Activated T-helper 9 cell treated with anti-CD3 and anti-CD28 coated beads, Interleukin-2, amount 50 U/mL, for 16 hours (primary cell): ENCODE results near the gene FRAT2.
A peak's percentile ranks its signal among the peaks of the same experiment; 100 is the strongest.

Source experiments
- DNase-seq: peaks from one replicate; pipeline ENCODE4 v3.0.0-alpha.2; 2020; ENCODE audit warnings: low read depth

The FRAT2 gene

DNA sequence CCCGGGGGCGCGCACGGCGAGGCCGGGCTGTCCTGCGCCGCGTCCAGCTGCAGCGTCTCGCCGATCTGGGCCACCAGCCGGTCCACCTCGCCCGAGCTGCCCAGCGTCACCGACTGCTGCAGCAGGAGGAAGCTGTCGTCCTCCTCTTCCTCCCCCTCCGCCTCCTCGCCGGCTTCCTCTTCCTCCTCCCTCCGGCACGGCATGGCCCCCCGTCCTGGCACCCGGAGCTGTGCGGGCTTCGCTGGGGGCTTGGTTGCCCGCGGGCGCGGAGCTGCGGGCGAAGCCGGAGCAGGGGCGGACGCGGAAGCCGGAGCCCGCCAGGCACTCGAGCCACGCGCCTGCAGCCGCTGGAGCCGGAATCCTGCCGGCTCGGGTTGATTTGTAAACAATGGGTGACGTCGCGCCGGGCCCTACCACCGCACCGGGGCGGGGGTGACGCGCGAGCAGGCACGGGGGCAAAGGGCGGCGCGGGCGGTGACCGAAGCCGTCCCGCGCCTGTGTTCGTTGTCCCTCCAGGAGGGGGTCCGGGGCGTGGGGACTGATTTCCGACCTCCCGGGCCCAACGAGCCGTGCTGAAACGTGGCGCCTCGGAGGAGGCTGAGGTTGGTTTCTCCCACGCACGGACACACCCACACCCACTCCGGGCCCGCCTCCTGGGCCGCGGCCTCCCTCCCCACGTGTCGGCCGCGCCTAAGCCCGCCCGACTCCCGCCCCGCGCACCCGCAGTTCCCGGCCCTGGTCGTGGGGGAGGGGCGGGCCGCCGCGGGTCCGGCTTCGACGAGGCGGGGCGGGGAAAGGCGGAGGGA lies at the start of gene FRAT2:
FRAT2 (minus strand) TSS at position 360 of the 806 bp plus-strand sequence; CDS start at position 203, 157 bp downstream.
- peak; percentile 79 for DNase-seq

GRCh38 chr10:97384156-97384555 lies 49.6 kb upstream of the FRAT2 start:
- DNase-seq = no peak

DNA sequence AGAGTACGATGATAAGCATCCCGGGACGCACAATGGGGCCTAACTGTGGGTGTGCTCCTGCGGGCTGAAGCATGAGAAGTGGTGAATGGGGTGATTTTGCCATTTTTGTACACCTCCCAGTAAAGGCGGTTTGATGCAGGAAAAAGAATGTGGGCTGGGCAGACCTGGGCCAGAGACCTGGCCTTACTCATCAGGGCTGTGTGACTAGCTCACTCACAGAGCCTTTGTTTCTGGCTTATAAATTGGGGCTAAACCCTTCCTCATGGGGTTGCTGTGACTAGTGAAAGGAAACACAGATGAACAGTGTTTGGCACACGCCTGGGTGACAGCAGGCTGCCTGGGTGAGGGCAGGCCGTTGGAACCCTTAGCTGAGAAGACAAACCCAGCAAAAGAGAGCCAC lies 48.6 kb upstream of the FRAT2 start:
- DNase-seq = no peak

GRCh38 chr10:97381626-97382025 lies 47.1 kb upstream of the FRAT2 start:
- DNase-seq = no peak

DNA sequence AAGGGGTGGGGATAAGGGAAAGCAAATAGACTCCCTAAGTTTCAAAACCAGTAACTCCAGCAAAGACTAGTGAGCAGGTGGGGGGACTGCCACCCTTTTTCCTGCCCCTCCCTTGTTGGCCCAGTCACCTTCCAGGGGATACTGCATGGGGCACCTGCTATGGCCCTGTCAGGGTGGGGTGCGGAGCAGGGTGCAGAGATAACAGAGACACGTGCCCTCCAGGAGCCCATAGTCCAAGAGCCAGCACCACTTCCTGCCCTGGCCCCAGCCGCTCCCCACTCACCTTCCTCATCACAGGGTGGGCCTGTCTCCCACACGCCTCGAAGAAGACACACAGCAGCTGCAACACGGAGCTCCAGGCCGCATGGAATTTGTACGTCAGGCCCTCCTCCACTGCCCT lies 46.0 kb upstream of the FRAT2 start:
- no peak for DNase-seq

GRCh38 chr10:97378933-97379921 lies 44.7 kb upstream of the FRAT2 start:
- DNase-seq = no peak

GRCh38 chr10:97376413-97376812 lies 41.9 kb upstream of the FRAT2 start:
- no peak for DNase-seq

DNA sequence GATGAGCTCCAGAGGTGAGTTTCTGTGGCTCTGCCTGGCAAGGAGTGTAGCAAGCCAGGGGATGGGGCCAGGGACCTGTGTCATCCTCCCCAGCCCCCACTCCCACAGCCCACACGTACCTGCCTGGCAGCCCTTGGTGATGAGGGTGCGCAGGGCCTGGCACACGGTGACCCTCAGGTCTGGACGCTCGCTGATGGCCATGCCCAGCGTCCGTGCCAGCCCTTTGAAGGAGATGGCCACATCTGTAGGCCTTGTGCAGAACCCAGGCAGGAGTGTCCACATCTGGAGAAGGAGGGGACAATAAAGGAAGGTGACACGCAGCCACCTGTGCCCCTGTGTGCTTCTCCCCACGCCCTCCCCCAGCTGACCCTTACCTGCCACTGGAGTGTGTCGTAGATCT lies 38.9 kb upstream of the FRAT2 start:
- no peak for DNase-seq

DNA sequence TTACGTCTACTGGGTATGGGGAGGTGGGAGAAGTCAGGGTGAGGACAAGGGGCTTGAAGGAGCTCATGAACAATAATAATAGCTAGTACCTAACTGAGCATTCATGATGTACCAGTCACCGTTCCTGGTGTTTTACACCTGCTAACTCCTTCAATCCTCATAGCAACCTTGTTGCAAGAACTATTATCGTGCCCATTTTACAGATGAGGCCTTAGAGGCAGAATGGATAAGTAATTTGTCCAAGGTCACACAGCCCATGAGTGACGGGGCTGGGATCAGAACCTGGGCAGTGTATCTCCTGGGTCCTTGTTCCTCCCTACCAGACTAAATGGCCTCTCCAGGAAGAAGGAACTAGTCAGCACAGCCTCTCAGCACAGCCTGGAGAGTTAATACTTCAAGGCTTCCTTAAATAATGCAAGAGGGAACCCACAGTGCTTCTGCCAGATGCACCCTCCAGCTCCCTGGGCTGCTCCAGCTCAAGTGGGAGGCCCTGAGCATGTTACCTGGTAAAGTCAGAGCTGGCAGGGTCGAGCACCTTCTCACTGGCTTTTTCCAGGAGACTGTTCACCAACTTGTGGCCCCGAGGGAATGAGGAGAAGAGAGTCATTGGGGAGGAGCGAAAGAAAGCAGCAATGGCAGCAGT lies 37.8 kb upstream of the FRAT2 start:
- no peak for DNase-seq

DNA sequence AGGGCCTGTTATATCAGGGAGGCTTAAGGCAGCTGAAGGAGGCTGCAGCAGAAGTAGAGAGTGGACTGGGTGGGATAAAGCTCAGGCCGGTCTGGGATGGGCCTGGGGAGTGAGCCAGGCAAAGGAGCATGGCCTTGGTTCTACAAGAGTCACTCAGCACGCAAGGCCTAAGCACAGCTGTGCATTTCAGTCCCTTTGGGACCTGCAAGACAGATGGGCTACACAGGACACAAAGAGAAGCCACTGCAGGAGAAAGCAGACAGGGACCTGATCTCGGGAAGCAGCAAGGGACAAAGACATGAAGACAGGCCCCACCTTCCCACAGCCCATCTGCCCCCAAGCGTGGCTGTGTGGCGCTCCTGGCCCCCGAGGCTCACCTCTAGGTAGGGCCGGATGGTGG lies 37.2 kb upstream of the FRAT2 start:
- DNase-seq = no peak

DNA sequence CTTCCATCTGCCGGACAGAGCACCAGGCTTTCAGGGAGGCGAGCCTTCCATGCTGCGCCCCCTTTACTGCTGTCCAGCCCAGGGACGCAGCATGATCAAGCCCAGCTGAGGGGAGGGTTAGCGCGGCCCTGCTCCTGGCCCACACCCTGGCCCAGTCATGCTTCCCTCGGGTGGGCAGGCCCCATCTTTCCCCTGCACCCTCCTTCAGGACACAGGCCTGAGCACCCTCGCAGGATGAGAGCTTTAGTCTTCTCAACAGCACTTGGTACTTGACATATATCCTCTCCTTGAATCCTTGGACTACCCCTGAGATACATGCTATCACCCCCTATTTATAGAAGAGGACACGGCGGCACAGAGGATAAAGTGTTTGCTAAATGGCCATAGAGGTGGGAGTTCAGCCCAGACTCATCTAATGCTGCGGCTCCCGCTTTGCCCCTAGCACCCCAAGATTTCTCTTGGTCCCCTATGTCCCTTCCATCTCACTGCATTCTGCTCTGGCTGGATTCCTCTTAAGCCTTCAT lies 32.7 kb upstream of the FRAT2 start:
- DNase-seq = no peak

DNA sequence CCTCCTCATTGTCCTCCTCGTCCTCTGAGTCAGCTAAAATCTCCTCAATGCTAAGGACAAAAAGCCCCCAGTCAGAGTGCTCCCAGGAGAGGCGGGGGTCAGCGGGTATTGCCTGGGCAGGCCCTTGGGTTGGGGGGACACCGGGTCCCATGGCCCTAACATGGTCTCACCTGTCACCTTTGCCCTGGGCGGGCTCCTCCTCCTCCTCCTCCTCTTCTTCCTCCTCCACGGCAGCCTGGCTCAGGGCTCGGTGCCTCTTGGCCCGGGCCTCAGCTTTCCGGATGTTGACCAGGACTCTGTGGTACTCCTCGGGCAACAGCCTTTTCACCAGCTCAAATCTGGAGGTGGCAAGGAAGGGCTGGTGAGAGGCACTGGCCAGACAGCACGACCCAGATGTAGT lies 32.0 kb upstream of the FRAT2 start:
- no peak for DNase-seq

- no peak for DNase-seq
Measured at GRCh38 chr10:97365761-97366351, 31.3 kb upstream of the FRAT2 start.

GRCh38 chr10:97363071-97363470 lies 28.5 kb upstream of the FRAT2 start:
- no peak for DNase-seq

DNA sequence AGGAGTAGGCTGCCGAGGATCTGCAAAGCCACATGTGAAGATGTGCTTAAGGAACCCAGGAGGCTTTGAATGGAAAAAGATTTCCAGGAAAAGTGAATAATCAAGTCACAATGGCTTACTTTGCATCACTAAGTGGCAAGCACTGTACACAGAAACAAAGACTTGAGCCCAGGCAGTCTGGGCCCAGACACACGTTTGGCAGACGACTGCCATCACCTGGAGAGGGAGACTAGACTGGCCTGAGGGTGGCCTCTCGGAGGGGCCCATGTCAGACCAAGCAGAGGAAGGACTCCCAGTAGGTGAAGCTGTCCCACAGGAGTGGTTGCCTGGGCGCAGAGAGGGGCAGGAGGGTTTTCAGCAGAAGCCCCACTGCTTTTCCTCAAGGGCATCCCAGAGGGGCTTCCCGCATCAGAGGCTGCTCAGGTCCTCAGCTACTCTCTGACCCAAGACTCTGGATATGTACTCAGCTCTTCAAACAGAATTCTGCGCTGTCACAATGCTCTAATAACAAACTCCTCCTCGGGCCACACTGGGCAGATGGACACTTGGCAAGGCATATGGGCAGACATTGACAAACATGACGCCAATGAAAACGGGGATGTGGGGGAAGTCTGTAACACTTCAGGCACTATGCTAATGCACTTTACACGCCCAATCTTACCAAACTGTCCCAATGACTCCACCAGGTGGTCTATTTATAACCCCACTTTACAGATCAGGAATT lies 27.9 kb upstream of the FRAT2 start:
- no peak for DNase-seq

GRCh38 chr10:97361537-97361901 lies 27.0 kb upstream of the FRAT2 start:
- no peak for DNase-seq

DNA sequence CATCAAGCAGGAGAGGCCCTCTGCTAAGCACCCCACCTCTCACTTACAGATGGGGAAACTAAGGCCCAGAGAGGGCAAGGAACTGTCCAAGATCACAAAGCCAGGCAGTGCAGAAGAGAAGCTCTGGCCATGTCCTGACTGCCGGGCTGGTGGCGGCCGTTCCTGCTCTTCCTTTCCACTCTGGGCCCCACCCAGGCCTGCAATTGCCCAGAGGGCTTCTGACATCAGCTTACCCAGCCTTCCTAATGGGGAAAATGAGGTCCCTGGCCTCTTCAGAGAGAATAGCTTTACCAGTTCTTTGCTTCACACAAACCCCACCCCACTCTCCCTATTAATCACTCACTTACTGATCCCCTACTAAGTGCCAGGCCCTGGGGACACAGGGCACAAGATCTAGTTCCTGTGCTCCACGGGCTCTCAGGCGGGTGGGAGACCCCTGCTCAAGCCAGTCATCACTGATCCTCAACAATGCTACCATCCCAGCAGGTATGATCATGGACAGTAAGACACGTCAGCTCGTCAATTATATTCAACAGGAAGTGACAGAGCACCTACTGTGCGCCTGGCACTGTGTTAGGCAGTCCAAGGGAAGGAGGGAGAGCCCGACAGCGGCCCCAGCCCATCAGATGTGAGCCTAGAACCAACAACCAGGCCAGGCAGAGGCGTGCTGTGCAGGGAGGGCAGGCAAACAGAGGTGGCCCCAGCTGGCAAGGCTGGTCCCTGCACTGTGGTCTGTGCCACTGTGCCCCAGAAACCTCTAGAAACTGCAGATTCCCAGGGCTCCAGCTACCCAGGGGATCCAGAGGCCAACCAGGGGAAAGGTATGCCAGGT lies 26.4 kb upstream of the FRAT2 start:
- DNase-seq = no peak

DNA sequence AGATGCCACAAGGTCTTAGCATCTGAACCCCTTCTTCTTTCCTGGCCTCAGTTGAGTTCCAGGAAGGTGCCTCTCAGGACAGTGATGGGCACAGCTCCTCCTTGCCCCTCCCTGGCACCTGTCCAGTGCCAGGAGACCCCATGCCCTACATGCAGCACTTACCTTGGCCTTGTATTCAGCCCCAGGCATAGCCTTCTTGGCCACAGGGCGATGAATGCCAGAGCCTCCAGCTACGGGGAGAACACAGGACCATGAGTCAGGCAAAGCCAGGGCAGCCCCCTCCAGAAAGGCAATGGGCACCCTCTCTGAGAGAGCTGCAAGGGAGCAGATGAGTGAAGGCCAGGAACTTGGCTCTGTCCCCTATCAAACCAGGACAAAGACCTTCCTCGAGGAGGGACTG lies 24.3 kb upstream of the FRAT2 start:
- DNase-seq = no peak

DNA sequence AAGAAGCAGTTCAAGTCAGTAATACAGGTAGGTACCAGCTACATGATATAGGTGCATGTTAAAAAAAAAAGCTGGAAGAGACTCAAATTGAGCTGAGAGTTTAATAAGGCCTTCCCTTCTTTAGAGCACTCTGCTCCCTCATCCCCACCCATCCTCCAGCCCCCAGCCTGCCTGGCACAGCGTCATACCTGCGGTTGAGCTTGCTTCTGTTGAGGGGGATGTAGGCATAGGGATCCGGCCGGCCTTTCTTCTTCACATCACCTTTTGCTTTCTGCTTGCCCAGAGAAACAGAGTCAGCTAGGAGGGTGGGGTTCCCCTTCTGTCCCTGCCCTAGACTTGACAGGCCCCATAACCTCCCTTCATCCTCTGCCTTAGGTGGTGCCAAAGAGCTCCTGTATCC lies 23.8 kb upstream of the FRAT2 start:
- DNase-seq = no peak

- DNase-seq = no peak
Measured at GRCh38 chr10:97356918-97357317, 22.4 kb upstream of the FRAT2 start.
